Muscle layer of duodenum (tissue), 2 donors: ENCODE data around the gene GPRC5C.
"Not testable (repeated sequence)": the region's sequence is repeated elsewhere in the genome, so short reads cannot be mapped to it uniquely, and the experiment has no call there.

Source experiments
- H3K27ac ChIP-seq: one replicate; pipeline ENCODE4 v1.7.0; 2013; ENCODE audit warnings: mild to moderate bottlenecking, low read length
- H3K27me3 ChIP-seq: one replicate; pipeline ENCODE4 v1.7.0; 2013; ENCODE audit warnings: low read depth, mild to moderate bottlenecking, control low read depth, low read length
- H3K36me3 ChIP-seq, 2 donors: one replicate each; pipeline ENCODE4 v1.7.0; 2013; ENCODE audit warnings: low read length in 2 of 2, control low read depth in 1 of 2, mild to moderate bottlenecking in 1 of 2; ENCODE audit not compliant: insufficient read depth in 2 of 2, control insufficient read depth in 1 of 2
- H3K4me1 ChIP-seq, 2 donors: one replicate each; pipeline ENCODE4 v1.7.0; 2013; ENCODE audit warnings: low read length in 2 of 2, mild to moderate bottlenecking in 2 of 2, control low read depth in 1 of 2, moderate library complexity in 1 of 2; ENCODE audit not compliant: insufficient read depth in 2 of 2, control insufficient read depth in 1 of 2
- H3K4me3 ChIP-seq, 2 donors: one replicate each; pipeline ENCODE4 v1.7.0; 2013; ENCODE audit warnings: low read length in 2 of 2, low read depth in 1 of 2, mild to moderate bottlenecking in 1 of 2
- H3K9me3 ChIP-seq, 2 donors: one replicate each; pipeline ENCODE4 v1.7.0; 2013; ENCODE audit warnings: low read length in 2 of 2, control low read depth in 1 of 2, mild to moderate bottlenecking in 1 of 2; ENCODE audit not compliant: control insufficient read depth in 1 of 2
- donor health status: healthy.

Gene GPRC5C

DNA sequence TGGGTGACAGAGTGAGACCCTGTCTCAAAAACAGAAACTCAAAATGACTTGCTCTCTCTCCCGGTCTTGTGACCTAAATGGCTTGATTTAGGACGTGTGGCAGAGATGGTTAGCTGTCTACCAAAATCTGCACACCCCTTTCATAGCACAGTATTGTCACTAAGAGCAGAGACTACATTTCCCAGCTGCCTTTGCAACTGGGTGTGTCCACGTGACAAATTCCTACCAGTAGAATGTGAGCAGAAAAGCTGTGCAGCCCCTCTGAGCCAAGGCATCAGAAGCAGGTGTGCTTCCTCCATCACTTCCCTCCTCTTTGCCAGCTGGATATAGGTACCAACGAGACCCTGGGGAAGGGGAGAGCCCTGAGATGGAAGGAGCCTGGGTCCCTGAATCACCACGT lies 39.0 kb upstream of the GPRC5C start:
- no peaks in the 10 kb centered on the region for H3K4me1 ChIP-seq
- no peak overlapping the region for H3K27ac ChIP-seq
- no peaks in the 10 kb centered on the region for H3K9me3 ChIP-seq
- H3K36me3 ChIP-seq = no peaks in the 10 kb centered on the region
- H3K27me3 ChIP-seq = no peaks in the 10 kb centered on the region
- H3K4me3 ChIP-seq = no peak overlapping the region

DNA sequence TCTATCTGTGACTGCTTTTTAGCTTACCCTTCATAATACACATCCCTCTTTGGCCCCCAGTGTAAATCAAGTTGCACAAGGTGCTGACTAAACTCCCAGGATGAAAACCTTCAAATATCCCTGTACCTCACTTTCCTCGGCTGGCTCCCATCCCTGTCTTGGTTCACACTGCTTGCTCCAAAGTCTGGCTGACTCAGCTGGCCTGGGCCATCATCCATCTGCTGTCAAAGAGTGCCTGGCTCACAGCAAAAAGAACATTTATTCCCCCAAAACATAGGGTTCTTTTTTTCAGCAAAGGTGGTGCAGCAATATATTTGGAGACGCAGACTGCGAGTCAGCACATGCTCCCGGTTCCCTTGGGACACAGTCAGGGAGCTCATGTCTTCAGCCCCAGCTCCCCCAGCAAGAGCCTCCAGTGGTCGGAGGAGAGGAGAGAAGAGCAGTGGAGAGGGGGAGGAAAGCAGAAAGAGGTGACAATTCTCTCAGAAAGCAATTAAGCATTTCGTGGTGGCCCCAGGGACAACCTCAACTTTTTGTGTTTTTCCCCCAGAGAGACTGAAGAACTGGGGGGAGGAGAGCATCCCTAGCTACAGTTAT lies 38.4 kb upstream of the GPRC5C start:
- H3K27ac ChIP-seq = no peak overlapping the region
- H3K4me3 ChIP-seq = no peak overlapping the region
- no peaks in the 10 kb centered on the region for H3K27me3 ChIP-seq
- no peaks in the 10 kb centered on the region for H3K9me3 ChIP-seq
- H3K36me3 ChIP-seq = no peaks in the 10 kb centered on the region
- H3K4me1 ChIP-seq = no peaks in the 10 kb centered on the region

DNA sequence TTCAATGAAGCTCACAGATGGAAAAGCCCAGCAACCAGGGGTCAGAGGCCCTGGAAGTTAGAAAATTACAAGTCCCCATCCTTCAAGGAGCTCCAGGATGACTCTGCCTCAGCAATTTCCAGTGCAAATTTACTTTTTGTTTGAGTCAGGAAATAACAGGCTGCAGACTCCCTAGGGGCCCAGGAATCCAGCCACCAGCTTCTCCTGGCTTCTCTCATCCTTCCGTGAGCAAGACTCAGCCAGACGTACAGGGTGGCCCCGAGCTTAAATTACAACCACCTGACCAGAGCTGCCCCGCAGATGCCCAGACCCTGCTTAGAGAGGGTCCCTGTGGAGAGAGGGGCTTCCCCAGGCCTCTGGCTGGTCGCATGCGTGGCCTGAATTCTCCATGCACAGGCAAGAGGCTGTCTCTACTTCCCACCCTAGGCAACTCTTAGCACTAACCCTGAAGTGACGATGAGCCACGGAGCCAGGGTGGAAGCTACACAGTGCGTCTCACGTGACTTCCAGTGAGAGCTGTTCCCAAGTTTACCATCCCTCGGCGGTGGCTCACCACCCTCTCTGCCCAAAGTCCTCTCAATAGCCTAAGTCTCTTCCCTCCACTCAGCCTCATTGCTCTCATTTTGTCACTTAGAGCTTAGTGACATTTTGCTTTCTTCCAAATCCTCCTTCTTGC lies 37.5 kb upstream of the GPRC5C start:
- no peaks in the 10 kb centered on the region for H3K9me3 ChIP-seq
- no peak overlapping the region for H3K27ac ChIP-seq
- H3K4me3 ChIP-seq = no peak overlapping the region
- no peaks in the 10 kb centered on the region for H3K27me3 ChIP-seq
- H3K4me1 ChIP-seq = no peaks in the 10 kb centered on the region
- H3K36me3 ChIP-seq = no peaks in the 10 kb centered on the region

DNA sequence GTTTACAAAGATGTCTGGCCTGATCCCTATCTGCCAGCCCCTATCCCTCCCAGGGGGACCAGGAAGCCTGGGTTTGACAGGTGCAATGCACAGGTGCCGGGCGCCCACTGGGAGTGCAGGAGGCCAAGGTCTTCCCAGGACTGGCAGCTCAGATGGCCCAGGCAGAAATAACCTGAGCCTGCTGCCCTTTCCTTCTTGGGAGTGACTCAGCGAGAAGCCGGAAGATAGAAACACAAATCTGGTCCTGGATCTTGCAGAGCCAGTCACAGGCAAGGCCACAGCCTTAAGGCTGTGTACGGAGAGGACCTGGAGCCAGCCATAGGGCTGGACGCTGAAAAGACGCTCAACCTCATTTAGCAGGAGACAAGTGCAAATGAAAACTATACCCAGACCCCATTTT lies 36.9 kb upstream of the GPRC5C start:
- Histone ChIP-seq H3K36me3 (no peaks in the 10 kb centered on the region), H3K27me3 (no peaks in the 10 kb centered on the region), H3K27ac (no peak overlapping the region), H3K4me1 (no peaks in the 10 kb centered on the region), H3K9me3 (no peaks in the 10 kb centered on the region), H3K4me3 (no peak overlapping the region)

DNA sequence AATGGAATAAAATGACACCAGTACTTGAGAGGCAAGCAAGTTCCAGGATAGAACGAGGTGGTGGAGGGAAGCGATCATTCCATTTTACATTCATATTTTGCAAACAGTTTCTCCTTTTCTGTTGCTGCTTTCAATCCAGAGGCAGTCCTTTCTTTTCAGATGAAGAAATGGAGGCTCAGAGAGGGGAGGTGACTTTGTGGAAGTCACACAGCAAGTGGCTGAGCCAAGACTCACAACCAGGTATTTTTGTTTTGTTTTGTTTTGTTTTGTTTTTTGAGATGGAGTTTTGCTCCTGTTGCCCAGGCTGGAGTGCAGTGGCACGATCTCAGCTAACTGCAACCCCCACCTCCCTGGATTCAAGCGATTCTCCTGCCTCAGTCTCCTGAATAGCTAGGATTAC lies 35.3 kb upstream of the GPRC5C start:
- Histone ChIP-seq H3K4me3 (no peak overlapping the region), H3K27ac (no peak overlapping the region)

DNA sequence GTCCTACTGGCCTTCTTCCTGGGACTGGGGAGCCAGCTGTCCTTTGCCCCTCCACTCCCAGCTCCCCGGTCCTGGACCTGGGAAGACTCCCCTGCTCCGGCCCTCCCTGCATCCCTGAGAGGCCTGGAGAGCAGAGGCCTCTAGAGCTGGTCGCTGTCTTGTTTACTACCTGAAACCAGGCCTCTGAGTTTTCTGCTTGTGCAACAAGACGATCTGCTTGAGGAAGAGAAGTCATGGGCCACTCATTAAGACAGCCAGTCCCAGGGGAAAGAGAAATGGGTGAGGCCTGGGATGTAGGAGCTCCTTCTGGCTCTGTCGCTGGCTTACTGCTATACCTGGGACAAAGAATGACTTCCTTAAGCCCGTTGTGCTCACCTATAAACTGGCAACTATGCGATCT lies 29.8 kb upstream of the GPRC5C start:
- no peaks in the 10 kb centered on the region for H3K36me3 ChIP-seq
- no peaks in the 10 kb centered on the region for H3K27me3 ChIP-seq
- no peak overlapping the region for H3K4me3 ChIP-seq
- H3K9me3 ChIP-seq = no peaks in the 10 kb centered on the region
- no peaks in the 10 kb centered on the region for H3K4me1 ChIP-seq
- H3K27ac ChIP-seq = no peak overlapping the region

More for the DNA sequence above, 35.3 kb upstream of the GPRC5C start:
- Histone ChIP-seq H3K36me3 (no peaks in the 10 kb centered on the region), H3K27me3 (no peaks in the 10 kb centered on the region), H3K9me3 (no peaks in the 10 kb centered on the region), H3K4me1 (no peaks in the 10 kb centered on the region)

DNA sequence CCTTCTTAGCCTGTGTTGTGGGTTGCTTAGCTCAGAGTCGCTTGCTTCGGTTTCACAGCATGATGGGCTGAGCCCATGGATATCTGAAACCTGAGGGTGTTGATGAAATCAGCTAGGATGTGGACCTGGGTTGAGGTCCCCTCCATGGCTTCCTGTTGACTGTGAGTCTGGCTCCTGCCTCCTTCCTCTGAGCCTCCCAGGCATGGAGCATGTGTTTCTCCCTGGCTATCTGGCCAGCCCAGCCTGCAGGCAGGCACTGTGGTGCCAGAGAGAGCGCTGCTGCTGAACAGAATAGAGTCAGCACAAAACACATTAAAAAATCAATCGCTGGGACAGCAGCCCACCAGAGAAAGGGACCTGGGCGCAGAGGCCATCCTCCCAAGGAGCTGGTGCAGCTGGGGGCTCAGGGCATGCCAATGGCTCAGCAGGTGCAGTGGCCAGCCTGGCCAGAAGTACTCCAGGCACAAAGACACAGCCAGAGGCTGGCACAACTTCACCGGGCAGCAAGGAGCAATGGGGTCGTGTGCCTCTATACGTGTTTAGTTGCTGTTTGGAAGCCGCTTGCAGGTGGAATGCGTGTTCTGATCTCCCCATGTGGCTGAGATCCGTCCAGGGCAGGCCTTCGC lies 28.3 kb upstream of the GPRC5C start:
- no peak overlapping the region for H3K4me3 ChIP-seq
- no peaks in the 10 kb centered on the region for H3K9me3 ChIP-seq

DNA sequence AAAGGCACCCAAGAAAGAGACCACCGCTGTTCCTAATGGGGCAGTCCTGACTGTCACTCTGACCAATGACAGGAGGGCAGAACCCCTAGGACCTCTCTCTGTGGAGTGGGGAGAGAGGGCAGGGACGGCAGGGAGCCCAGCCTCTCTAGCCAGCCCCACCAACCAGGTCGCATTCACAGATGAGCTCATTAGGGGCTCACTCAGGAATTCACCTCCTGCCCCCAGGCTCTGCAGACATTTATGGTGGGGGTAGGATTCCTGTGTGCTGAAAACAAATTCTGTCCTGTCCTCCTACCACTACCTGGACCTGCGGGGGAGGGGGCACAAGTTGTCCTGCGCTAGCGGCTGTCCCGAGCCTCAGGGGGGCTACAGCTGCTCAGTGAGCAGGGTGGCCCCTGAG lies 27.7 kb upstream of the GPRC5C start:
- H3K4me3 ChIP-seq = no peak overlapping the region
- no peaks in the 10 kb centered on the region for H3K9me3 ChIP-seq
- H3K27me3 ChIP-seq = no peaks in the 10 kb centered on the region
- no peaks in the 10 kb centered on the region for H3K4me1 ChIP-seq
- no peak overlapping the region for H3K27ac ChIP-seq
- no peaks in the 10 kb centered on the region for H3K36me3 ChIP-seq

More for the DNA sequence above, 28.3 kb upstream of the GPRC5C start:
- H3K27me3 ChIP-seq = no peaks in the 10 kb centered on the region
- no peaks in the 10 kb centered on the region for H3K4me1 ChIP-seq
- no peak overlapping the region for H3K27ac ChIP-seq
- no peaks in the 10 kb centered on the region for H3K36me3 ChIP-seq

DNA sequence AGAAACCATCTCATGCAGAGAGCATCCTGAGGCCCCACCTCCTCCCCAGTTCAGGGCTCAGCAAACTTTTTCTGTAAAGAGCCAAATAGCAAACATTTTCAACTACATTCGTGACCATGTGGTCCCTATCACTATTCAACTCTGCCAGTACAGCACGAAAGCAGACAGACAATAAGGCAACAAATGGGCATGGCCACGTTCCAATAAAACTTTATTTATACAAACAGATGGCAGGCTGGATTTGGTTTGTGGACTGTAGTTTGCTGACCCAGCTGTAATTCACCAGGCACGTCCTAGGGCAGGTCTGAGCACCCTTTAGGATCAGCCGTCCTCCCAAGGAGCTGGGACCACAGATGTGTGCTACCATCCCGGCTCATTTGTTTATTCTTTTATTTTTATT lies 27.1 kb upstream of the GPRC5C start:
- Histone ChIP-seq H3K27ac (no peak overlapping the region), H3K4me1 (no peaks in the 10 kb centered on the region), H3K4me3 (no peak overlapping the region), H3K27me3 (no peaks in the 10 kb centered on the region), H3K36me3 (no peaks in the 10 kb centered on the region), H3K9me3 (no peaks in the 10 kb centered on the region)

DNA sequence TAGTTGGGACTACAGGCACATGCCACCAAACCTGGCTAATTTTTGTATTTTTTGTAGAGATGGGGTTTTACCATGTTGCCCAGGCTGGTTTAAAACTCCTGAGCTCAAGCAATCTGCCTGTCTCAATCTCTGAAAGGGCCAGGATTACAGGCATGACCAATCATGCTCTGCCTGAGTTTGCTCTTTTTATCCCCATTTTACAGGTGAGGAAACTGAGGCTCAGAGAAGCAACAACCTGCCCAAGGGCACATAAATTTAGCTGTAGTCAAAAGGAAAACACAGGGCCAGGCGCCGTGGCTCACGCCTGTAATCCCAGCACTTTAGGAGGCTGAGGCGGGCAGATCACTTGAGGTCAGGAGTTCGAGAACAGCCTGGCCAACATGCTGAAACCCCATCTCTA lies 26.6 kb upstream of the GPRC5C start:
- not testable (repeated sequence) for H3K4me3 ChIP-seq, H3K9me3 ChIP-seq, H3K27me3 ChIP-seq, H3K4me1 ChIP-seq, H3K36me3 ChIP-seq, H3K27ac ChIP-seq

DNA sequence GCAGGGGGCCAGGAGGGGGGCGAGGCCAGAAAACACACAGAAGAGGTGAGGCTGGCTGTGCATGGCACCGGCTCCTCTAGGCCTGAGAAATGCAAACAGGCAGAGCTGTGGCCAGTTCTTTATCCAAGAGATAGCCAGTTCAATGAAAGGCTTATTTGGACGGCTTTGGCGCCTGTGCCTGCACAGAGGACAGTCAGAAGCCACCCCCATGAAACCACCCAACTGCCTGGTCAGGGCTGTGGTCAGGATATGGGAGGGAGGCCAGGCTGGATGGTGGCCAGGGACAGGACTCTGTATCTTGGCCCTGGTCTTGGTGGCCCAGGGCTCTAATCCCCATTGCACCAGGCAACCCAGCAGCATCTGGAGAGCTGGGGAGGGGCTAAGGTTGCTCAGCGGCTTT lies 24.5 kb upstream of the GPRC5C start:
- H3K4me1 ChIP-seq = no peaks in the 10 kb centered on the region
- H3K9me3 ChIP-seq = no peaks in the 10 kb centered on the region
- no peaks in the 10 kb centered on the region for H3K27me3 ChIP-seq
- no peak overlapping the region for H3K4me3 ChIP-seq
- H3K36me3 ChIP-seq = no peaks in the 10 kb centered on the region
- no peak overlapping the region for H3K27ac ChIP-seq

DNA sequence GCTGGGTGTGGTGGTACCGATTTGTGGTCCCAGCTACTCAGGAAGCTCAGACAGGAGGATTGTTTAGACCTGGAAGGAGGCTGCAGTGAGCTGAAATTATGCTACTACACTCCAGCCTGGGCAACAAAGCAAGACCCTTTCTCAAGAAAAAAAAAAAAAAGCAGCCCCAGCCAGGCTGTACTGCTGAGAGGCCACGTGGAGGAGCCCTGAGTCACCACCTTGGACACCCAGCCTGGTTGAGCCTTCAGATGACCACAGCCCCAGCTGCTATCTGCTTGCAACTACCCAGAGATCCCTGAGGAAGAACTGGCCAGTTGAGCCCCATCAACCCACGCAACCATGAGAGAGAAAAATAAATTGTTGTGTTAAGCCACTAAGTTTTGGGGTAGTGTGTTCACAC lies 23.6 kb upstream of the GPRC5C start:
- H3K4me1 ChIP-seq = no peaks in the 10 kb centered on the region
- H3K4me3 ChIP-seq = no peak overlapping the region
- H3K27ac ChIP-seq = no peak overlapping the region
- no peaks in the 10 kb centered on the region for H3K9me3 ChIP-seq
- no peaks in the 10 kb centered on the region for H3K27me3 ChIP-seq
- H3K36me3 ChIP-seq = no peaks in the 10 kb centered on the region
